H1 (cell line): Measurements from ENCODE around the gene LPCAT3. TPM values are rescaled to one million over a fixed set of nuclear protein-coding genes. Genes with fewer than 3 reads are reported as not detected.

Source experiments
- CTCF ChIA-PET: fragments of 300-600 bp; sonication (Branson Sonifier 250); formaldehyde crosslinking; loops from one replicate; lab custom pipeline; 2021; ENCODE audit not compliant: partially characterized antibody; lab: Charles Lee
- POLR2A ChIA-PET: fragments of 300-600 bp; sonication (Branson Sonifier 250); formaldehyde crosslinking; loops from one replicate; lab custom pipeline; 2021; ENCODE audit warnings: inconsistent platforms; ENCODE audit not compliant: partially characterized antibody; lab: Charles Lee
- DNase-seq, 2 experiments: peaks; one replicate each; pipeline versions ENCODE4 v3.0.0 to v3.0.0-alpha.2; 2010 to 2022; ENCODE audit warnings: low spot score in 2 of 2, low read depth in 1 of 2, mixed read lengths in 1 of 2
- FAIRE-seq: peaks from 2 replicates; lab custom pipeline; 2011; peaks lifted over from hg19 to GRCh38; lab: Jason Lieb, UNC
- H2AFZ ChIP-seq: 2 replicates; pipeline ENCODE4 v1.8.1; 2012; ENCODE audit warnings: low read length, inconsistent platforms
- H2AK5ac ChIP-seq: 2 replicates; pipeline ENCODE4 v1.6.1; 2013; ENCODE audit warnings: low read depth, low read length
- H2BK120ac ChIP-seq: replicated peaks from 2 replicates; pipeline ENCODE3; 2013; ENCODE audit warnings: low read depth, low read length, inconsistent platforms
- H2BK12ac ChIP-seq: 2 replicates; pipeline ENCODE4 v1.6.1; 2013; ENCODE audit warnings: low read depth, low read length
- H2BK15ac ChIP-seq: 2 replicates; pipeline ENCODE4 v1.6.1; 2013; ENCODE audit warnings: low read length
- H2BK20ac ChIP-seq: 2 replicates; pipeline ENCODE4 v1.6.1; 2013; ENCODE audit warnings: low read length
- H2BK5ac ChIP-seq: 2 replicates; pipeline ENCODE4 v1.6.1; 2013; ENCODE audit warnings: low read depth, low read length
- H3K14ac ChIP-seq: 2 replicates; pipeline ENCODE4 v1.6.1; 2013; ENCODE audit warnings: inconsistent platforms; ENCODE audit not compliant: insufficient read length
- H3K18ac ChIP-seq: 2 replicates; pipeline ENCODE4 v1.6.1; 2013; ENCODE audit warnings: low read length; ENCODE audit errors: extremely low read depth
- H3K23ac ChIP-seq: 2 replicates; pipeline ENCODE4 v1.6.1; 2013; ENCODE audit warnings: inconsistent platforms; ENCODE audit not compliant: insufficient read length
- H3K23me2 ChIP-seq: 2 replicates; pipeline ENCODE4 v1.6.1; 2013; ENCODE audit warnings: low read depth, low read length
- H3K27ac ChIP-seq: 2 replicates; pipeline ENCODE4 v1.6.1; 2011; ENCODE audit warnings: low read depth, low read length, inconsistent platforms
- H3K27me3 ChIP-seq, 4 experiments: replicated peaks in 1 of 4; 1 replicate in 1 of 4; 2 replicates in 3 of 4; pipeline versions ENCODE4 v1.6.1 to v1.8.1; 2011 to 2013; ENCODE audit warnings: low read length in 3 of 4, mild to moderate bottlenecking in 3 of 4, inconsistent platforms in 2 of 4, mixed read lengths in 2 of 4, moderate library complexity in 1 of 4; ENCODE audit not compliant: control insufficient read depth in 3 of 4, insufficient read depth in 3 of 4; ENCODE audit errors: extremely low read depth in 1 of 4
- H3K36me3 ChIP-seq, 4 experiments: 2 replicates each; pipeline versions ENCODE4 v1.6.1 to v1.8.1; 2011 to 2013; ENCODE audit warnings: mild to moderate bottlenecking in 4 of 4, low read length in 3 of 4, moderate library complexity in 2 of 4, control low read depth in 1 of 4, inconsistent platforms in 1 of 4; ENCODE audit not compliant: insufficient read depth in 4 of 4, control insufficient read depth in 2 of 4
- H3K4ac ChIP-seq: replicated peaks from 2 replicates; pipeline ENCODE3; 2013; ENCODE audit warnings: low read length, low read depth, mixed read lengths, inconsistent platforms; ENCODE audit not compliant: insufficient read length
- H3K4me1 ChIP-seq, 4 experiments: replicated peaks in 1 of 4; 1 replicate in 1 of 4; 2 replicates in 3 of 4; pipeline versions ENCODE4 v1.6.1 to v1.8.1; 2011 to 2013; ENCODE audit warnings: low read length in 3 of 4, inconsistent platforms in 2 of 4, mixed read lengths in 1 of 4; ENCODE audit not compliant: insufficient read depth in 4 of 4, control insufficient read depth in 3 of 4
- H3K4me2 ChIP-seq, 2 experiments: 2 replicates each; pipeline versions ENCODE4 v1.6.1 to v1.8.1; 2011 to 2013; ENCODE audit warnings: low read depth in 2 of 2, low read length in 2 of 2, control low read depth in 1 of 2, inconsistent platforms in 1 of 2, mild to moderate bottlenecking in 1 of 2; ENCODE audit not compliant: insufficient read depth in 1 of 2
- H3K4me3 ChIP-seq, 4 experiments: fragments of 200-600, 300-600 bp in 1 of 4; sonication (generic), shearing (Covaris generic), sonication (Bioruptor Twin) in 1 of 4; 2 replicates each; pipeline versions ENCODE4 v1.5.1 to v1.8.1; 2011 to 2016; ENCODE audit warnings: low read length in 4 of 4, low read depth in 3 of 4, control low read depth in 2 of 4, inconsistent platforms in 2 of 4, mild to moderate bottlenecking in 2 of 4, mixed read lengths in 1 of 4, moderate library complexity in 1 of 4; ENCODE audit not compliant: insufficient read depth in 2 of 4; ENCODE audit errors: extremely low read depth in 1 of 4
- H3K56ac ChIP-seq: replicated peaks from 2 replicates; pipeline ENCODE3; 2013; ENCODE audit warnings: low read depth, mild to moderate bottlenecking, mixed read lengths, low read length, inconsistent platforms; ENCODE audit not compliant: insufficient read length
- H3K79me1 ChIP-seq: 2 replicates; pipeline ENCODE4 v1.6.1; 2013; ENCODE audit warnings: low read depth, low read length, control low read depth
- H3K79me2 ChIP-seq, 2 experiments: 2 replicates each; pipeline versions ENCODE4 v1.6.1 to v1.8.1; 2012 to 2013; ENCODE audit warnings: low read length in 2 of 2, mild to moderate bottlenecking in 2 of 2, inconsistent platforms in 1 of 2; ENCODE audit not compliant: insufficient read depth in 2 of 2, control insufficient read depth in 1 of 2
- H3K9ac ChIP-seq, 4 experiments: replicated peaks in 1 of 4; 1 replicate in 1 of 4; 2 replicates in 3 of 4; pipeline versions ENCODE4 v1.6.1 to v1.8.1; 2011 to 2013; ENCODE audit warnings: low read depth in 3 of 4, low read length in 3 of 4, control low read depth in 2 of 4, mild to moderate bottlenecking in 2 of 4, moderate library complexity in 2 of 4, inconsistent platforms in 1 of 4; ENCODE audit errors: extremely low read depth in 1 of 4
- H3K9me3 ChIP-seq, 2 experiments: 2 replicates each; pipeline versions ENCODE4 v1.6.1 to v1.8.1; 2012 to 2013; ENCODE audit warnings: mild to moderate bottlenecking in 2 of 2, moderate library complexity in 2 of 2, control low read depth in 1 of 2, inconsistent platforms in 1 of 2, low read depth in 1 of 2, low read length in 1 of 2, mixed read lengths in 1 of 2; ENCODE audit not compliant: insufficient read depth in 2 of 2
- H4K20me1 ChIP-seq, 2 experiments: replicated peaks in 1 of 2; 2 replicates each; pipeline versions ENCODE3 to v1.8.1; 2011 to 2013; ENCODE audit warnings: inconsistent platforms in 2 of 2, low read length in 2 of 2, mild to moderate bottlenecking in 1 of 2; ENCODE audit not compliant: insufficient read depth in 2 of 2, control insufficient read depth in 1 of 2
- H4K5ac ChIP-seq: 2 replicates; pipeline ENCODE4 v1.6.1; 2013; ENCODE audit warnings: low read length, low read depth, mixed read lengths, inconsistent platforms; ENCODE audit not compliant: insufficient read length
- H4K8ac ChIP-seq: 2 replicates; pipeline ENCODE4 v1.8.0; 2013; ENCODE audit warnings: mild to moderate bottlenecking, moderate library complexity, low read length, inconsistent platforms; ENCODE audit not compliant: insufficient read depth; ENCODE audit errors: extremely low read depth
- H4K91ac ChIP-seq: replicated peaks from 2 replicates; pipeline ENCODE3; 2013; ENCODE audit warnings: low read length, mixed read lengths, inconsistent platforms; ENCODE audit not compliant: insufficient read length
- CBX8 ChIP-seq: fragments of 300-800, 300-1000 bp; sonication (generic); IDR thresholded peaks from 2 replicates; pipeline ENCODE4 v1.7.1; 2016; ENCODE audit warnings: low read depth, low read length, borderline replicate concordance
- GABPA ChIP-seq: IDR thresholded peaks from 2 replicates; pipeline ENCODE4 v1.6.1; 2011; ENCODE audit warnings: mild to moderate bottlenecking, low read length, moderate library complexity, borderline replicate concordance; ENCODE audit not compliant: insufficient read depth
- WGBS, 2 experiments: shearing (Covaris generic) in 1 of 2; methylation state at CpG; one replicate each; pipeline versions ENCODE4 v1.1.6 to v1.1.7; 2013 to 2015; ENCODE audit warnings: low lambda C conversion rate in 2 of 2, mixed read lengths in 2 of 2, inconsistent platforms in 1 of 2, low coverage in 1 of 2, missing lambda C conversion rate in 1 of 2; ENCODE audit not compliant: insufficient replicate concordance in 2 of 2, insufficient coverage in 1 of 2, insufficient read length in 1 of 2; ENCODE audit errors: extremely low coverage in 1 of 2, missing lambda C conversion rate in 1 of 2; 5-methylcytosine and 5-hydroxymethylcytosine counted together
- polyA plus RNA-seq, 7 experiments: library from polyadenylated mRNA; depleted of rRNA in 3 of 7; stranded (reverse) in 5 of 7; unstranded in 2 of 7; fragments of >200 nt in 5 of 7; fragments of 200-250 nt in 2 of 7; gene quantifications; 1 replicate in 5 of 7; 2 replicates in 1 of 7; 4 replicates in 1 of 7; pipeline versions ENCODE4 v1.2.1 to v1.2.3, GENCODE V29; 2011 to 2013; ENCODE audit warnings: missing spikeins in 2 of 7, mixed read lengths in 2 of 7
- total RNA-seq: library from RNA; stranded (reverse); fragmentation: NEBNext Ultra II Directional; extraction: Animal tissue kit (Norgen Biotek cat#: 25700); gene quantifications from 2 replicates; pipeline ENCODE4 v1.2.1, GENCODE V29; 2021

LPCAT3 gene
- total and polyA plus RNA-seq, 2 of the 8 experiments (the other 6 are each of a cell fraction or from before 2014, with no cell fraction given) = 55.8 to 70.4 TPM

GRCh38 chr12:6937481-6938352 is 80.6 kb downstream of the LPCAT3 start:
- Histone ChIP-seq H2BK15ac (no peak overlapping the region; the same call in 1 of the 2 replicates), H3K14ac (no peak overlapping the region), H3K23ac (no peak overlapping the region), H4K8ac (peak overlapping the region; percentile 96; the same call in 1 of the 2 replicates), H3K56ac (peak overlapping the region; percentile 65), H4K5ac (peak overlapping the region; percentile 85), H3K9me3 (no peaks in the 10 kb centered on the region), H2BK12ac (0 out of 2 replicates have a peak overlapping the region, but pooled peaks have one; percentile 55), H2AK5ac (no peak overlapping the region), H3K4ac (no peak overlapping the region), H3K79me1 (peaks cover 7% of the 10 kb centered on the region; the same call in 1 of the 2 replicates), H2AFZ (no peak overlapping the region), H4K91ac (peak overlapping the region; percentile 88), H4K20me1 (peaks cover 8 to 10% of the 10 kb centered on the region in 2 experiments), H3K18ac (peak overlapping the region; percentile 85), H2BK120ac (peak overlapping the region; percentile 25), H3K9ac (peak overlapping the region; percentile 78 to 95 (median 86)), H3K23me2 (peaks cover 4% of the 10 kb centered on the region; the same call in 1 of the 2 replicates), H3K4me2 (peak overlapping the region; percentile 46 to 71), H3K4me3 (peak overlapping the region; percentile 42 to 69 (median 58)), H2BK5ac (peak overlapping the region; percentile 79), H3K27ac (peak overlapping the region; percentile 90), H3K36me3 (peaks cover 14 to 48% (median 31%) of the 10 kb centered on the region in 4 experiments), H3K27me3 (no peaks in the 10 kb centered on the region), H2BK20ac (no peak overlapping the region), H3K4me1 (peaks cover 0 to 13% (median 5%) of the 10 kb centered on the region in 4 experiments; a peak in 5 of 7 replicates), H3K79me2 (peaks cover 0 to 3% of the 10 kb centered on the region in 2 experiments; a peak in 2 of 4 replicates)
- ChIA-PET POLR2A (interaction anchor here (0.6 to 44.0 kb wide), 14 partner anchors 4 to 245 kb away, joined by 3 to 1596 read pairs (median 4); partner anchors contain the start of genes ATN1, C12orf57, CDCA3 and EMG1), CTCF (interaction anchor here (0.6 to 20.2 kb wide), 18 partner anchors 12 to 624 kb away, joined by 3 to 253 read pairs (median 3); partner anchors contain the start of genes ATN1, SPSB2 and TPI1)
- 2% methylated on average over 66 of the region's 80 CpGs; no CpG with 5 or more reads in 1 of the 2 experiments for WGBS, 2 experiments
- DNase-seq (peak in 1 of 2 experiments; percentile 93), FAIRE-seq (peak; percentile 90)
- TF ChIP-seq GABPA (peak; percentile 46; the same call in 1 of the 2 replicates), CBX8 (no peak)
